ENCODE results near the gene PANK4.

The PANK4 gene

GRCh38 chr1:2510366-2511155 is 15.8 kb downstream of the PANK4 start:
- no peak for DNase-seq (ENCODE audit: low read depth)

DNA sequence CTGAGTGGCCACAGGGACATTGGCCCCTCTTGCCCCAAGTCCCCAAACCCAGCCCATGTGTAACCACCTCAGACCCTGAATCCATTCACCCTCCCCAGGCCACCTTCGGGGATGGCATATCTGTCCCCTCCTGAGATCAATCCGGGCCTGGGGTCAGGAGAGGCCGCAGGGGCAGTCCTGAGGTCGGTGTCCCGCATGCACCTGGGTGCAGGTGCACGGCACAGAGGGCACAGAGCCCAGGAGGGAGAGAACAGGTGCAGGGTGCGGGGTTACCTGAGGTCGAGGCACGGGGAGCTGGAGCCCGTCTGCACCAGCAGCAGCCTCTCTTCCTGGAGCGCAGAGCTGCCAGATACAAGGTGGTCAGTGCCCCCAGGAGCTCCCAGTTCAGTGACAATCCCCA is 16.8 kb downstream of the PANK4 start:
- TF ChIP-seq, protein P1, sequence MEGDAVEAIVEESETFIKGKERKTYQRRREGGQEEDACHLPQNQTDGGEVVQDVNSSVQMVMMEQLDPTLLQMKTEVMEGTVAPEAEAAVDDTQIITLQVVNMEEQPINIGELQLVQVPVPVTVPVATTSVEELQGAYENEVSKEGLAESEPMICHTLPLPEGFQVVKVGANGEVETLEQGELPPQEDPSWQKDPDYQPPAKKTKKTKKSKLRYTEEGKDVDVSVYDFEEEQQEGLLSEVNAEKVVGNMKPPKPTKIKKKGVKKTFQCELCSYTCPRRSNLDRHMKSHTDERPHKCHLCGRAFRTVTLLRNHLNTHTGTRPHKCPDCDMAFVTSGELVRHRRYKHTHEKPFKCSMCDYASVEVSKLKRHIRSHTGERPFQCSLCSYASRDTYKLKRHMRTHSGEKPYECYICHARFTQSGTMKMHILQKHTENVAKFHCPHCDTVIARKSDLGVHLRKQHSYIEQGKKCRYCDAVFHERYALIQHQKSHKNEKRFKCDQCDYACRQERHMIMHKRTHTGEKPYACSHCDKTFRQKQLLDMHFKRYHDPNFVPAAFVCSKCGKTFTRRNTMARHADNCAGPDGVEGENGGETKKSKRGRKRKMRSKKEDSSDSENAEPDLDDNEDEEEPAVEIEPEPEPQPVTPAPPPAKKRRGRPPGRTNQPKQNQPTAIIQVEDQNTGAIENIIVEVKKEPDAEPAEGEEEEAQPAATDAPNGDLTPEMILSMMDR (conservative IDR thresholded peaks at IDR 0.05; ENCODE audit: low read depth, low read length), result no peak
- no peak for DNase-seq (ENCODE audit: low read depth)
- H3K4me3 ChIP-seq (ENCODE audit: low read length), result no peak overlapping the region

More at GRCh38 chr1:2510366-2511155, 15.8 kb downstream of the PANK4 start:
- TF ChIP-seq, protein P1 (conservative IDR thresholded peaks at IDR 0.05; ENCODE audit: low read depth, low read length), result no peak
- H3K4me3 ChIP-seq (ENCODE audit: low read length), result no peak overlapping the region

GRCh38 chr1:2508751-2509150 is 17.6 kb downstream of the PANK4 start:
- TF ChIP-seq, protein P1 (conservative IDR thresholded peaks at IDR 0.05; ENCODE audit: low read depth, low read length), result no peak
- no peak for DNase-seq (ENCODE audit: low read depth)
- H3K4me3 ChIP-seq (ENCODE audit: low read length), result no peak overlapping the region

DNA sequence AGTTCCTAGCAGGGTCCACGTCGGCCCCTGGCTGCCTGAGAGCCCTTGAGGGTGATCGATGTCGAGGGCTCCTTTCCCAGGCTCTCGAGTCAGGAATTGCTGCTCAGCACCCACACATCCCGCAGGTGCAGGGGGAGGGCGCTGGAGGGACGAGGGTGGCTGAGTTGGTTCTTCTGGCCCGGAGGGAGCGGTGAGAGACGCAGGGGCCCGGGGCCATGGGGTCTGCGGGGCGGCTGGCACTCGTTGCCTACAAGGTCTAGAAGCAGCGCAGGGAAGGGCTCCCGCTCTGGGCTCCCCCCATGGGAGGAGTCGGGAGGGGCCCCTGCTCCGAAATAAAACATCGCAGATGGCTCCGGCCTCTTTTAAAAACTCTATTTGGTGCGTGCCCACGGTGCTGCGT is 18.2 kb downstream of the PANK4 start:
- no peak overlapping the region for H3K4me3 ChIP-seq (ENCODE audit: low read length)
- TF ChIP-seq, protein P1 (conservative IDR thresholded peaks at IDR 0.05; ENCODE audit: low read depth, low read length), result no peak
- DNase-seq (ENCODE audit: low read depth), result no peak

- H3K4me3 ChIP-seq (ENCODE audit: low read length), result no peak overlapping the region
- no peak for DNase-seq (ENCODE audit: low read depth)
- TF ChIP-seq, protein P1 (conservative IDR thresholded peaks at IDR 0.05; ENCODE audit: low read depth, low read length), result no peak
Observed at GRCh38 chr1:2507744-2508155, 18.6 kb downstream of the PANK4 start.

DNA sequence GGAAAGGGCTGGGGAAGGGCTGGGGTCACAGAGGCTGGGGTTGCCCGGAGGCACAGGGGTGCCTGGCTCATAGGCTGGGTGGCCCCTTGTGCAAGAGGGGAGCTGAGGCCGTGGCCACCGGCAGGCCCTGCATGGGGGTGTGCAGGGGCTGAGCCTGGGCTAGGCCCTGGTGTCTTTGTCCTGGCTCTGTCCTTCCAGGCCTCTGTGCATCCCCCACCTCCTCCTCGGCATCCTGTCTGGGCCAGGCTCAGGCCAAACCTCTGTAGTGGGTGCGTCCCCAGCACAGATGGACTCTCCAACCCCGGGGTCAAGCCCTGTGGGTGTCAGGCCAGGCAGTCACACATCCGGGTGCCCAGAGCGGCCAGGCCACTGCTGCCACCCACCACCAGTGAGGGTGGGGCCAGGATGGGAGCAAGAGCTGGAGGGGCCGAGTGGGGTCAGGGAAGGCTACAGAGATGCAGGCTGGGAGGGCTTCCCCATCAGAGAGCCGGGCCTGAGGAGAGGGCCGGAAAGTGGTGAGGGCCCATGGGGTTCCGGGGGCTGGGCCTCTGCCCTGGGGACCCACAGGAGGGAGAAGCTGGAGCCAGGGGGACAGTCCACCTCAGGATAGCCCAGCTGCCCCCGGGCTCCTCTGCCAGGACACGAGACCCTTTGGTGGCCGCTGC is 19.4 kb downstream of the PANK4 start:
- no peak for DNase-seq (ENCODE audit: low read depth)
- TF ChIP-seq, protein P1 (conservative IDR thresholded peaks at IDR 0.05; ENCODE audit: low read depth, low read length), result no peak
- H3K4me3 ChIP-seq (ENCODE audit: low read length), result no peak overlapping the region

Measured in retinal pigment epithelial cell (primary cell).